Endodermal cell (in vitro differentiated cells): ENCODE measurements around the gene NCOA5. TPM values are rescaled to one million over a fixed set of nuclear protein-coding genes. Genes with fewer than 3 reads are reported as not detected.

Experiments used
- DNase-seq: peaks from one replicate; pipeline ENCODE4 v3.0.0-alpha.2; 2017
- H3K27ac ChIP-seq: 2 replicates; pipeline ENCODE4 v1.5.1; 2013; ENCODE audit warnings: mild to moderate bottlenecking, low read depth, low read length, moderate library complexity
- H3K27me3 ChIP-seq: 2 replicates; pipeline ENCODE4 v1.6.1; 2013; ENCODE audit warnings: mild to moderate bottlenecking, low read length, moderate library complexity; ENCODE audit not compliant: insufficient read depth, control insufficient read depth, poor library complexity, severe bottlenecking
- H3K36me3 ChIP-seq: 2 replicates; pipeline ENCODE4 v1.7.0; 2013; ENCODE audit warnings: mild to moderate bottlenecking, low read length, moderate library complexity; ENCODE audit not compliant: control insufficient read depth, insufficient read depth
- H3K4me1 ChIP-seq: one replicate; pipeline ENCODE4 v1.7.0; 2013; ENCODE audit warnings: low read length; ENCODE audit not compliant: control insufficient read depth, insufficient read depth
- H3K4me3 ChIP-seq: 2 replicates; pipeline ENCODE4 v1.5.1; 2013; ENCODE audit warnings: mild to moderate bottlenecking, low read length, moderate library complexity
- H3K9ac ChIP-seq: 2 replicates; pipeline ENCODE4 v1.6.1; 2013; ENCODE audit warnings: mild to moderate bottlenecking, low read length, moderate library complexity; ENCODE audit not compliant: poor library complexity, severe bottlenecking; ENCODE audit errors: extremely low read depth
- H3K9me3 ChIP-seq: 2 replicates; pipeline ENCODE4 v1.6.1; 2013; ENCODE audit warnings: mild to moderate bottlenecking, low read length, moderate library complexity; ENCODE audit not compliant: control insufficient read depth
- H3K27ac Mint-ChIP-seq: 2 replicates; pipeline ENCODE4 v1.8.0; 2020; ENCODE audit warnings: mixed read lengths
- H3K27me3 Mint-ChIP-seq: 2 replicates; pipeline ENCODE4 v1.8.0; 2021; ENCODE audit warnings: mild to moderate bottlenecking, mixed read lengths; ENCODE audit not compliant: insufficient read depth
- H3K36me3 Mint-ChIP-seq: 2 replicates; pipeline ENCODE4 v1.8.0; 2020; ENCODE audit warnings: low read depth, mixed read lengths
- H3K4me1 Mint-ChIP-seq: 2 replicates; pipeline ENCODE4 v1.8.0; 2020; ENCODE audit warnings: mixed read lengths
- H3K4me3 Mint-ChIP-seq: 2 replicates; pipeline ENCODE4 v1.8.0; 2020; ENCODE audit warnings: mild to moderate bottlenecking, moderate library complexity, mixed read lengths
- H3K9me3 Mint-ChIP-seq: 2 replicates; pipeline ENCODE4 v1.8.0; 2020; ENCODE audit warnings: mild to moderate bottlenecking, mixed read lengths
- WGBS, 2 experiments: methylation state at CpG; one replicate each; pipeline versions ENCODE4 v1.1.5 to v1.1.7; 2013; ENCODE audit warnings: missing lambda C conversion rate in 2 of 2, mixed read lengths in 1 of 2; ENCODE audit not compliant: insufficient coverage in 1 of 2, insufficient read length in 1 of 2; 5-methylcytosine and 5-hydroxymethylcytosine counted together
- total RNA-seq, 2 donors: library from RNA; stranded (reverse); fragmentation: NEBNext Ultra II Directional in 1 of 2; extraction: Animal tissue kit (Norgen Biotek cat#: 25700) in 1 of 2; gene quantifications; 2 replicates in 1 of 2; 3 replicates in 1 of 2; pipeline ENCODE4 v1.2.1, GENCODE V29; 2021
- TF ChIP-seq, protein P1 (sequence below): fragments of 200-600 bp; sonication (generic); conservative IDR thresholded peaks from 2 replicates; pipeline ENCODE4 v1.5.0; 2021; ENCODE audit warnings: antibody characterized with exemption, mild to moderate bottlenecking

The NCOA5 gene
- total RNA-seq, 2 donors from 2014 or later: 19.3 to 28.7 TPM

DNA sequence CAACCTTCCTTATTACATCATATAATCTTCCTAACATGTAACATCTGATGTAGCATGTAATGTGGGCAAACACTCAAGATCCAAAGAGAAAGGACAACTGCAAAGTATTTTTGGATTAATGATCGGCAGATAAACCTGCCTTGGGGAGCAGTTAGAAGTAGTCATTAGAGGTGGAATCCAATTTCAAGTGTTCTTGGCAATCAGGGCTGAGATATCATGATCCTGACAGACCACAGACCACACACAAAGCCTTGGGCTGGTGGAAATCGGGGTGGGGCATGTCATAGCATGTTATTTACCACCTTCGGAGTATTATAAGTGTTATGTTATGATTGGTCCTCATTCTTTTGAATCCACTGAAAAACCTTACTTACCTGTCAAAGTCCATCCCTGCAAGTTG is 16.3 kb downstream of the NCOA5 start:
- 88 to 100% methylated on average over 1 of the region's 3 CpGs for WGBS, 2 experiments
- peaks cover 24% of the 10 kb centered on the region for H3K36me3 Mint-ChIP-seq
- peaks cover 34% of the 10 kb centered on the region for H3K4me1 Mint-ChIP-seq
- Histone ChIP-seq H3K27ac (peak overlapping the region; percentile 85), H3K9ac (no peak overlapping the region), H3K4me1 (peaks cover 3% of the 10 kb centered on the region), H3K36me3 (peaks cover 50% of the 10 kb centered on the region), H3K27me3 (no peaks in the 10 kb centered on the region), H3K4me3 (no peak overlapping the region), H3K9me3 (no peaks in the 10 kb centered on the region)
- no peaks in the 10 kb centered on the region for H3K9me3 Mint-ChIP-seq
- no peak overlapping the region for H3K4me3 Mint-ChIP-seq
- DNase-seq: peak; percentile 32
- TF ChIP-seq, protein P1, sequence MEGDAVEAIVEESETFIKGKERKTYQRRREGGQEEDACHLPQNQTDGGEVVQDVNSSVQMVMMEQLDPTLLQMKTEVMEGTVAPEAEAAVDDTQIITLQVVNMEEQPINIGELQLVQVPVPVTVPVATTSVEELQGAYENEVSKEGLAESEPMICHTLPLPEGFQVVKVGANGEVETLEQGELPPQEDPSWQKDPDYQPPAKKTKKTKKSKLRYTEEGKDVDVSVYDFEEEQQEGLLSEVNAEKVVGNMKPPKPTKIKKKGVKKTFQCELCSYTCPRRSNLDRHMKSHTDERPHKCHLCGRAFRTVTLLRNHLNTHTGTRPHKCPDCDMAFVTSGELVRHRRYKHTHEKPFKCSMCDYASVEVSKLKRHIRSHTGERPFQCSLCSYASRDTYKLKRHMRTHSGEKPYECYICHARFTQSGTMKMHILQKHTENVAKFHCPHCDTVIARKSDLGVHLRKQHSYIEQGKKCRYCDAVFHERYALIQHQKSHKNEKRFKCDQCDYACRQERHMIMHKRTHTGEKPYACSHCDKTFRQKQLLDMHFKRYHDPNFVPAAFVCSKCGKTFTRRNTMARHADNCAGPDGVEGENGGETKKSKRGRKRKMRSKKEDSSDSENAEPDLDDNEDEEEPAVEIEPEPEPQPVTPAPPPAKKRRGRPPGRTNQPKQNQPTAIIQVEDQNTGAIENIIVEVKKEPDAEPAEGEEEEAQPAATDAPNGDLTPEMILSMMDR: no peak
- no peak overlapping the region for H3K27ac Mint-ChIP-seq
- H3K27me3 Mint-ChIP-seq: no peaks in the 10 kb centered on the region

DNA sequence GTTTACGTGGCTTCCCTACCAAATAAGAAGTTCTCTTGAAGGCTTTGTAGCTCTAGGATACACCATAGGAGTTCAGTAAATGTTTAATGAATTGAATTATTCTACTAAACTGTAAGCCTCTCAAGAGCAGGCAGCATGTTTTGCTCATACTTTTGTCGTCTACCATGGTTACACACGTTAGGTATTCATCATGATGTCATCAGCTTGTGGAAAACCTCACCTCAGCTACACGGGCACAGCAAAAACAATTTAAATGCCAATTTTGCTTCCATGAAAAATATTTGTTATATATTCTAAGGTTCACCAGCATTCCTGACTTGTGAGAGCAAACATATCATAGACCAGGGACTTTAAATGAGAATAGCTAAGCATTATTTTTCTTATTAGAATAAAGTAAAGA is 16.7 kb downstream of the NCOA5 start:
- Histone ChIP-seq H3K27ac (no peak overlapping the region), H3K4me1 (peaks cover 3% of the 10 kb centered on the region), H3K9me3 (no peaks in the 10 kb centered on the region), H3K4me3 (no peak overlapping the region), H3K9ac (no peak overlapping the region), H3K27me3 (no peaks in the 10 kb centered on the region), H3K36me3 (peaks cover 50% of the 10 kb centered on the region)
- TF ChIP-seq, protein P1: no peak
- no peaks in the 10 kb centered on the region for H3K9me3 Mint-ChIP-seq
- H3K27ac Mint-ChIP-seq: no peak overlapping the region
- WGBS, 2 experiments: 89 to 90% methylated on average over 3 of the region's 4 CpGs
- H3K4me3 Mint-ChIP-seq: no peak overlapping the region
- DNase-seq: peak; percentile 5
- peaks cover 25% of the 10 kb centered on the region for H3K36me3 Mint-ChIP-seq
- H3K4me1 Mint-ChIP-seq: peaks cover 30% of the 10 kb centered on the region
- no peaks in the 10 kb centered on the region for H3K27me3 Mint-ChIP-seq

DNA sequence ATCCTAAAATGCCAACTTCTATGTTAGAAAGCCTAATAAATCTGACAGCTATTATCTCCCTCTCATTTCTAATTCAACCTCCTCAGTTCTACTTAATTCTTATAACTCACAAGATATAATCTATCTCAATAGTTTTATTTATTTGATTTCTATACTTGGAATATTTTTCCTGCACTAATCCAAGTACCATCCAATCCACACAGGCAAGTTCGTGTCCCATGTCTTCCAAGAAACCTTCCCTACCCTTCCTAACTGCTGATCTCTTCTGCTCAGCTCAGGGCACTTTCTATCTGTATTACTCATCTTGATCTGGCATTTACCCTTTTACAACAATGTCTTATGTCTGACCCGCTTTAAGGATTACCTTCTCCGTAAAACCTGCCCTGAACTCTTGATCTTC is 18.2 kb downstream of the NCOA5 start:
- Mint-ChIP-seq H3K27me3 (no peaks in the 10 kb centered on the region), H3K27ac (no peak overlapping the region), H3K36me3 (peaks cover 31% of the 10 kb centered on the region), H3K4me1 (peaks cover 19% of the 10 kb centered on the region), H3K4me3 (no peak overlapping the region), H3K9me3 (no peaks in the 10 kb centered on the region)
- peak; percentile 20 for DNase-seq
- no peak overlapping the region for H3K27ac ChIP-seq
- 91 to 98% methylated on average over 3 of the region's 3 CpGs for WGBS, 2 experiments
- H3K36me3 ChIP-seq: peaks cover 59% of the 10 kb centered on the region
- H3K4me1 ChIP-seq: peaks cover 3% of the 10 kb centered on the region
- H3K4me3 ChIP-seq: no peak overlapping the region
- TF ChIP-seq, protein P1: no peak
- no peaks in the 10 kb centered on the region for H3K27me3 ChIP-seq
- H3K9ac ChIP-seq: no peak overlapping the region
- no peaks in the 10 kb centered on the region for H3K9me3 ChIP-seq
